ENCODE measurements around the gene PGRMC2. TPM values are rescaled to one million over a fixed set of nuclear protein-coding genes. Genes with fewer than 3 reads are reported as not detected.

The PGRMC2 gene
- total and polyA plus RNA-seq, 2 donors (not counting 1 experiment from before 2014, with no cell fraction given) = 4.7 to 30.7 TPM

DNA sequence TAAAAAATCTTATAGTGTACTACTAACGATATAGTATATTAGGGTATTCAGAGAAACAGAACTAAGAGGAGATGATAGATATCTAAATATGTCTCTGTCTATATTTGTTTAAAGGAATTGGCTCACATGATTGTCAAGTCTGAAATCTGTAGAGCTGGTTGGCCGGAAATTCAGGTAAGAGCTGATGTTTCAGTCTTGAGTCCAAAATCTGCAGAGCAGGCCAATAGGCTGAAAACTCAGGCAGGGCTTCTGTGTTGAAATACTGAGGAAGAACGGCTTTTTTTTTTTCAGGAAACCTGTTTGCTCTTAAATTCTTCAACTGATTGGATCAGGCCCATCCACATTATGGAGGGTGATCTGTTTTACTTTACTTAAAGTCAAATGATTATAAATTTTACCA, 31.7 kb downstream of the PGRMC2 start:
- H3K27ac ChIP-seq (ENCODE audit: low read length in 2 of 2) = no peak overlapping the region
- H3K4me1 ChIP-seq (ENCODE audit: control insufficient read depth in 2 of 2, insufficient read depth in 2 of 2, low read length in 2 of 2) = no peaks in the 10 kb centered on the region
- TF ChIP-seq, protein P1, sequence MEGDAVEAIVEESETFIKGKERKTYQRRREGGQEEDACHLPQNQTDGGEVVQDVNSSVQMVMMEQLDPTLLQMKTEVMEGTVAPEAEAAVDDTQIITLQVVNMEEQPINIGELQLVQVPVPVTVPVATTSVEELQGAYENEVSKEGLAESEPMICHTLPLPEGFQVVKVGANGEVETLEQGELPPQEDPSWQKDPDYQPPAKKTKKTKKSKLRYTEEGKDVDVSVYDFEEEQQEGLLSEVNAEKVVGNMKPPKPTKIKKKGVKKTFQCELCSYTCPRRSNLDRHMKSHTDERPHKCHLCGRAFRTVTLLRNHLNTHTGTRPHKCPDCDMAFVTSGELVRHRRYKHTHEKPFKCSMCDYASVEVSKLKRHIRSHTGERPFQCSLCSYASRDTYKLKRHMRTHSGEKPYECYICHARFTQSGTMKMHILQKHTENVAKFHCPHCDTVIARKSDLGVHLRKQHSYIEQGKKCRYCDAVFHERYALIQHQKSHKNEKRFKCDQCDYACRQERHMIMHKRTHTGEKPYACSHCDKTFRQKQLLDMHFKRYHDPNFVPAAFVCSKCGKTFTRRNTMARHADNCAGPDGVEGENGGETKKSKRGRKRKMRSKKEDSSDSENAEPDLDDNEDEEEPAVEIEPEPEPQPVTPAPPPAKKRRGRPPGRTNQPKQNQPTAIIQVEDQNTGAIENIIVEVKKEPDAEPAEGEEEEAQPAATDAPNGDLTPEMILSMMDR (IDR thresholded peaks at IDR 0.05) = no peak
- no peak for TF ChIP-seq EZH2 (IDR thresholded peaks at IDR 0.05; ENCODE audit: borderline replicate concordance, insufficient read depth, low read depth, low read length, poor library complexity, severe bottlenecking)
- Mint-ChIP-seq H3K4me3 (no peak overlapping the region), H3K4me1 (no peaks in the 10 kb centered on the region), H3K27me3 (peaks cover 19% of the 10 kb centered on the region), H3K27ac (no peak overlapping the region), H3K9me3 (ENCODE audit: insufficient read depth) (no peaks in the 10 kb centered on the region)
- intact Hi-C loops (cut with micrococcal nuclease) = no loop called here
- H4K20me1 ChIP-seq (ENCODE audit: control insufficient read depth, insufficient read depth, low read length, poor library complexity, severe bottlenecking) = no peaks in the 10 kb centered on the region
- peaks cover 0 to under 1% (median 0%) of the 10 kb centered on the region in 4 experiments for H3K27me3 ChIP-seq (replicated peaks in 1 of 4; ENCODE audit: control extremely low read depth in 1 of 4, control insufficient read depth in 3 of 4, insufficient read depth in 4 of 4, low read length in 3 of 4)
- H2AFZ ChIP-seq (ENCODE audit: insufficient read depth, low read depth, low read length, poor library complexity, severe bottlenecking) = no peak overlapping the region
- ATAC-seq (ENCODE audit: low read depth) (no peak), DNase-seq (no peak)
- H3K36me3 ChIP-seq (replicated peaks in 1 of 2; ENCODE audit: control extremely low read depth in 1 of 2, control insufficient read depth in 1 of 2, extremely low read depth in 1 of 2, insufficient read depth in 2 of 2, low read length in 1 of 2) = no peaks in the 10 kb centered on the region
- CTCF ChIA-PET = no interaction called here
- H3K4me3 ChIP-seq (ENCODE audit: control extremely low read depth in 1 of 5, extremely low read depth in 1 of 5, insufficient read depth in 1 of 5, low read depth in 2 of 5, low read length in 4 of 5) = no peak overlapping the region
- no peaks in the 10 kb centered on the region for H3K79me2 ChIP-seq (ENCODE audit: control insufficient read depth, insufficient read depth, low read length)
- POLR2A ChIA-PET = no interaction called here
- H3K9me3 ChIP-seq (ENCODE audit: control extremely low read depth in 1 of 3, control insufficient read depth in 2 of 3, insufficient read depth in 1 of 3, low read length in 2 of 3) = peaks cover 0 to 6% (median 0%) of the 10 kb centered on the region in 3 donors
- no peak overlapping the region for H3K4me2 ChIP-seq (replicated peaks; ENCODE audit: low read depth, low read length, poor library complexity, severe bottlenecking)
- no peak overlapping the region for H3K9ac ChIP-seq (ENCODE audit: low read length)
- WGBS (ENCODE audit: insufficient coverage) = 100% methylated on average over 1 of the region's 3 CpGs

DNA sequence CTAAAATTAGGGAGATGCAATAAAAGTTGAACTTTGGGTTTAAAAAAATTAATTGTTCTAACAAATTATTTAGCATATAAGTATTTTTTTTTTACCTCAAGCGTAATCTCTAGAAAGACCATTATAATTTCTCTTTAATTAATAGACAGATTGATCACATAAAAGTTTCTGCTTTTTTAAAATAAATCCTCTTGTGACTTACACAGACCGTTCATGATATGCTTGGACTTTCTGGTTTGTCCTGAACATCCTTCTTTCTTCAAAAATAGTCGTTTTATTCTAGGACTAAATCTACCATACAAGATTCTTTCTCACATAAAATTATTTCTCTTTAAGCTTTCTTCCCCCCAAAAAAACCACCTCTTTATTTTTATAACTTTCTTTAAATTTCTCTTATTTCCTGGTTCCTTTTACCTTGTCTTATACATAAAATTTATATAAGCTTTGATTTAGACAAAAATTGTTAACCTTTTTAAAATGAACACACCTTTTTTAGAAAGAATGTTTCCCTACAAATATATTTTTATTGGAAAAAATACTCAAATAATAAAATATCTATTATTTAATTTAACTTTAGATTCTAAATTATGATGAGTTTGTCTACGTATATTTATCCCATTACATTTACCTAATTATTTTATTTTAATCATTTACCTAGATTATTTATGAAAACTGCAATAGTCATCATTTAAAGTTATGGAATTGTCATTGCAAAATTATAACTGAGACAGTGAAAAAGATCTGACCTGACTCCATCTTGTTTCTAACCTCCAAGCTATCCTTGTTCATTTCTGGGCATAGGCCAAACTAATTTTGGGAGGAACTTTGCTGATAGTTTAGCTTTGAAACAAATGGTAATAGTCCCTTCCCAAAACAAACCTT, 37.6 kb downstream of the PGRMC2 start:
- no peaks in the 10 kb centered on the region for H3K36me3 ChIP-seq (replicated peaks in 1 of 2; ENCODE audit: control extremely low read depth in 1 of 2, control insufficient read depth in 1 of 2, extremely low read depth in 1 of 2, insufficient read depth in 2 of 2, low read length in 1 of 2)
- H3K9ac ChIP-seq (ENCODE audit: low read length) = no peak overlapping the region
- ChIA-PET CTCF (no interaction called here), POLR2A (no interaction called here)
- Mint-ChIP-seq H3K4me1 (no peaks in the 10 kb centered on the region), H3K27ac (no peak overlapping the region), H3K9me3 (ENCODE audit: insufficient read depth) (peaks cover 9% of the 10 kb centered on the region), H3K4me3 (no peak overlapping the region), H3K27me3 (peaks cover 10% of the 10 kb centered on the region)
- no peaks in the 10 kb centered on the region for H4K20me1 ChIP-seq (ENCODE audit: control insufficient read depth, insufficient read depth, low read length, poor library complexity, severe bottlenecking)
- no peaks in the 10 kb centered on the region for H3K27me3 ChIP-seq (replicated peaks in 1 of 4; ENCODE audit: control extremely low read depth in 1 of 4, control insufficient read depth in 3 of 4, insufficient read depth in 4 of 4, low read length in 3 of 4)
- intact Hi-C loops (cut with micrococcal nuclease) = no loop called here
- 58% methylated on average over 2 of the region's 4 CpGs for WGBS (ENCODE audit: insufficient coverage)
- H3K4me1 ChIP-seq (ENCODE audit: control insufficient read depth in 2 of 2, insufficient read depth in 2 of 2, low read length in 2 of 2) = no peaks in the 10 kb centered on the region
- H3K27ac ChIP-seq (ENCODE audit: low read length in 2 of 2) = no peak overlapping the region
- H3K79me2 ChIP-seq (ENCODE audit: control insufficient read depth, insufficient read depth, low read length) = no peaks in the 10 kb centered on the region
- ATAC-seq (ENCODE audit: low read depth) (no peak), DNase-seq (no peak)
- H3K9me3 ChIP-seq (ENCODE audit: control extremely low read depth in 1 of 3, control insufficient read depth in 2 of 3, insufficient read depth in 1 of 3, low read length in 2 of 3) = peaks cover 2 to 8% (median 6%) of the 10 kb centered on the region in 3 donors
- no peak for TF ChIP-seq EZH2 (IDR thresholded peaks at IDR 0.05; ENCODE audit: borderline replicate concordance, insufficient read depth, low read depth, low read length, poor library complexity, severe bottlenecking)
- H3K4me2 ChIP-seq (replicated peaks; ENCODE audit: low read depth, low read length, poor library complexity, severe bottlenecking) = no peak overlapping the region
- H2AFZ ChIP-seq (ENCODE audit: insufficient read depth, low read depth, low read length, poor library complexity, severe bottlenecking) = no peak overlapping the region
- H3K4me3 ChIP-seq (ENCODE audit: control extremely low read depth in 1 of 5, extremely low read depth in 1 of 5, insufficient read depth in 1 of 5, low read depth in 2 of 5, low read length in 4 of 5) = no peak overlapping the region

Measured in B cell (primary cell).